Body of pancreas (tissue), 4 donors: ENCODE data around the gene RBP5. TPM values are rescaled to one million over a fixed set of nuclear protein-coding genes. Genes with fewer than 3 reads are reported as not detected.

Experiments
- ATAC-seq: fragments of 150-250 bp; one replicate; pipeline ENCODE4 v1.9.1; 2016
- DNase-seq, 4 donors: peaks; one replicate each; pipeline ENCODE4 v3.0.0-alpha.2; 2019
- H3K27ac ChIP-seq, 4 donors: fragments of 200-600 bp; sonication (generic); 1 replicate in 3 of 4; 2 replicates in 1 of 4; pipeline versions ENCODE4 v1.5.1 to v1.6.1; 2016 to 2019; ENCODE audit warnings: mild to moderate bottlenecking in 1 of 4, mixed read lengths in 1 of 4, moderate library complexity in 1 of 4
- H3K27me3 ChIP-seq, 2 donors: fragments of 200-600 bp; sonication (generic); one replicate each; pipeline ENCODE4 v1.6.0; 2016; ENCODE audit warnings: mild to moderate bottlenecking in 1 of 2
- H3K36me3 ChIP-seq, 2 donors: fragments of 200-600 bp; sonication (generic); replicated peaks in 1 of 2; 2 replicates each; pipeline ENCODE4 v1.5.1; 2016; ENCODE audit warnings: low read depth in 2 of 2; ENCODE audit not compliant: insufficient read depth in 1 of 2
- H3K4me1 ChIP-seq: fragments of 200-600 bp; sonication (generic); one replicate; pipeline ENCODE4 v1.6.0; 2016
- H3K4me3 ChIP-seq, 2 donors: fragments of 200-600 bp; sonication (generic); 1 replicate in 1 of 2; 2 replicates in 1 of 2; pipeline ENCODE4 v1.5.1; 2016 to 2019
- H3K9me3 ChIP-seq, 3 donors: fragments of 200-600 bp; sonication (generic); 1 replicate in 2 of 3; 2 replicates in 1 of 3; pipeline ENCODE4 v1.5.1; 2016
- CTCF ChIP-seq, 7 experiments: fragments of 450-650 bp in 4 of 7; fragments of 200-600 bp in 3 of 7; sonication (generic) in 3 of 7; IDR thresholded peaks; one replicate each; pipeline ENCODE4 v1.5.1; 2016 to 2019; ENCODE audit warnings: antibody characterized with exemption in 7 of 7
- POLR2A ChIP-seq, 3 donors: fragments of 450-650 bp; IDR thresholded peaks; one replicate each; pipeline ENCODE4 v1.6.1; 2016; ENCODE audit warnings: antibody characterized with exemption in 3 of 3, mild to moderate bottlenecking in 2 of 3
- WGBS, 2 donors: methylation state at CpG; one replicate each; pipeline ENCODE4 v1.1.5; 2017; 5-methylcytosine and 5-hydroxymethylcytosine counted together
- intact Hi-C: fragments of 100-400 bp; cut with DNase I; formaldehyde crosslinking; loops from one replicate; pipeline ENCODE4 v1.15.1; 2023
- total RNA-seq, 2 donors: library from RNA; depleted of rRNA; stranded (reverse); fragments of >200 nt; gene quantifications; one replicate each; pipeline ENCODE4 v1.1.0, GENCODE V29; 2016

RBP5 gene
- total RNA-seq, 2 donors from 2014 or later: 1.3 TPM; not detected in 1

- no peaks in the 10 kb centered on the region for H3K36me3 ChIP-seq
- no peaks in the 10 kb centered on the region for H3K27me3 ChIP-seq
- 70% methylated on average over 16 of the region's 16 CpGs for WGBS, 2 donors
- peaks cover 29% of the 10 kb centered on the region for H3K4me1 ChIP-seq
- no peaks in the 10 kb centered on the region for H3K9me3 ChIP-seq
- intact Hi-C loops: no loop called here
- H3K4me3 ChIP-seq: no peak overlapping the region
- no peak for DNase-seq
- H3K27ac ChIP-seq: peak overlapping the region in 1 of 4 donors; percentile 70
- ATAC-seq: no peak
- TF ChIP-seq POLR2A (IDR thresholded peaks at IDR 0.05) (no peak), CTCF (IDR thresholded peaks at IDR 0.05) (no peak)
These were observed 38.3 kb downstream of the RBP5 start for GRCh38 chr12:7090222-7090998.

- H3K4me1 ChIP-seq: peaks cover 29% of the 10 kb centered on the region
These were observed 39.4 kb downstream of the RBP5 start for GRCh38 chr12:7089196-7089871.

GRCh38 chr12:7083125-7083524, 45.6 kb downstream of the RBP5 start:
- DNase-seq (no peak), ATAC-seq (no peak)
- intact Hi-C loops: no loop called here
- Histone ChIP-seq H3K27me3 (no peaks in the 10 kb centered on the region), H3K4me3 (no peak overlapping the region), H3K27ac (no peak overlapping the region), H3K9me3 (no peaks in the 10 kb centered on the region), H3K4me1 (peaks cover 5% of the 10 kb centered on the region), H3K36me3 (peaks cover 0 to 4% of the 10 kb centered on the region in 2 donors)
- no peak for TF ChIP-seq POLR2A (IDR thresholded peaks at IDR 0.05)
- no peak for TF ChIP-seq CTCF (IDR thresholded peaks at IDR 0.05)

More at GRCh38 chr12:7089196-7089871, 39.4 kb downstream of the RBP5 start:
- TF ChIP-seq CTCF (IDR thresholded peaks at IDR 0.05) (no peak), POLR2A (IDR thresholded peaks at IDR 0.05) (no peak)
- no peak for ATAC-seq
- no peak for DNase-seq
- Histone ChIP-seq H3K27me3 (no peaks in the 10 kb centered on the region), H3K4me3 (no peak overlapping the region), H3K27ac (no peak overlapping the region), H3K9me3 (no peaks in the 10 kb centered on the region), H3K36me3 (no peaks in the 10 kb centered on the region)
- intact Hi-C loops: no loop called here
- WGBS, 2 donors: 71% methylated on average over 11 of the region's 11 CpGs; no CpG with 5 or more reads in 1 of the 2 donors

GRCh38 chr12:7081037-7081436, 47.7 kb downstream of the RBP5 start:
- ATAC-seq (no peak), DNase-seq (no peak)
- H3K4me1 ChIP-seq: peaks cover 5% of the 10 kb centered on the region
- 78 to 82% methylated on average over 13 to 14 of the region's 14 CpGs for WGBS, 2 donors
- H3K27ac ChIP-seq: no peak overlapping the region
- no peak overlapping the region for H3K4me3 ChIP-seq
- H3K27me3 ChIP-seq: no peaks in the 10 kb centered on the region
- intact Hi-C loops: no loop called here
- H3K9me3 ChIP-seq: no peaks in the 10 kb centered on the region
- TF ChIP-seq CTCF (IDR thresholded peaks at IDR 0.05): no peak
- TF ChIP-seq POLR2A (IDR thresholded peaks at IDR 0.05): no peak
- peaks cover 0 to 4% of the 10 kb centered on the region in 2 donors for H3K36me3 ChIP-seq
